Measurements from ENCODE around the gene PDE8B. TPM values are rescaled to one million over a fixed set of nuclear protein-coding genes. Genes with fewer than 3 reads are reported as not detected.

Gene PDE8B
- total and polyA plus RNA-seq, 2 experiments from 2014 or later, result 0.83 to 0.84 TPM

GRCh38 chr5:77367741-77368140 lies 157.3 kb downstream of the PDE8B start:
- no peak overlapping the region for H3K4me3 ChIP-seq
- H3K9me3 ChIP-seq (ENCODE audit: low read depth), result no peaks in the 10 kb centered on the region
- H3K27me3 ChIP-seq, result no peaks in the 10 kb centered on the region
- no peaks in the 10 kb centered on the region for H3K36me3 ChIP-seq
- H3K27ac ChIP-seq, result no peak overlapping the region
- DNase-seq (ENCODE audit: low read depth in 1 of 2, low spot score in 1 of 2), result peak in 1 of 2 donors; percentile 5
- no peaks in the 10 kb centered on the region for H3K4me1 ChIP-seq (ENCODE audit: low read depth)
- TF ChIP-seq, protein P1, sequence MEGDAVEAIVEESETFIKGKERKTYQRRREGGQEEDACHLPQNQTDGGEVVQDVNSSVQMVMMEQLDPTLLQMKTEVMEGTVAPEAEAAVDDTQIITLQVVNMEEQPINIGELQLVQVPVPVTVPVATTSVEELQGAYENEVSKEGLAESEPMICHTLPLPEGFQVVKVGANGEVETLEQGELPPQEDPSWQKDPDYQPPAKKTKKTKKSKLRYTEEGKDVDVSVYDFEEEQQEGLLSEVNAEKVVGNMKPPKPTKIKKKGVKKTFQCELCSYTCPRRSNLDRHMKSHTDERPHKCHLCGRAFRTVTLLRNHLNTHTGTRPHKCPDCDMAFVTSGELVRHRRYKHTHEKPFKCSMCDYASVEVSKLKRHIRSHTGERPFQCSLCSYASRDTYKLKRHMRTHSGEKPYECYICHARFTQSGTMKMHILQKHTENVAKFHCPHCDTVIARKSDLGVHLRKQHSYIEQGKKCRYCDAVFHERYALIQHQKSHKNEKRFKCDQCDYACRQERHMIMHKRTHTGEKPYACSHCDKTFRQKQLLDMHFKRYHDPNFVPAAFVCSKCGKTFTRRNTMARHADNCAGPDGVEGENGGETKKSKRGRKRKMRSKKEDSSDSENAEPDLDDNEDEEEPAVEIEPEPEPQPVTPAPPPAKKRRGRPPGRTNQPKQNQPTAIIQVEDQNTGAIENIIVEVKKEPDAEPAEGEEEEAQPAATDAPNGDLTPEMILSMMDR (IDR thresholded peaks at IDR 0.05; ENCODE audit: low read depth, low read length), result no peak

DNA sequence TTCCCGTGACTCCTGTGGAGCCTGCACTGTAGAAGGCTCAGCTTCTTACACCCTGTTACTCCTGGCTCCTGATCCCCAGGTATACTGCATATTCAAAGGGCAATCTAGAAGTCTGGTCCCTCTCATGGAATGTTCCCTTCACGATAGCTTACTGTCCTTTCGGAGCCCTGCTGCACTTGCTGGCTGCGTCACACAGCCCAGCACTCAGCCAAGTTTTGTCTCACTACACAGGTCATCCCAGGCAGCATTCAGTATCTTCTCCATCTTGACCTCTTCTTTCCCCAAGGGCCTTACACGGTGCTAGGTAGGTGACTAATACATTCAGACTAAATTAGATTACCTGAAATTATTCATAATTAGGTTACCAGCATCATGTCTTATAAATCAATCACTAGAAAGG lies 157.9 kb downstream of the PDE8B start:
- no peak overlapping the region for H3K4me3 ChIP-seq
- no peaks in the 10 kb centered on the region for H3K36me3 ChIP-seq
- no peak overlapping the region for H3K27ac ChIP-seq
- no peak for DNase-seq (ENCODE audit: low read depth in 1 of 2, low spot score in 1 of 2)
- TF ChIP-seq, protein P1 (IDR thresholded peaks at IDR 0.05; ENCODE audit: low read depth, low read length), result no peak
- no peaks in the 10 kb centered on the region for H3K4me1 ChIP-seq (ENCODE audit: low read depth)
- no peaks in the 10 kb centered on the region for H3K27me3 ChIP-seq
- H3K9me3 ChIP-seq (ENCODE audit: low read depth), result no peaks in the 10 kb centered on the region

- Histone ChIP-seq H3K4me3 (no peak overlapping the region), H3K4me1 (ENCODE audit: low read depth) (no peaks in the 10 kb centered on the region), H3K36me3 (no peaks in the 10 kb centered on the region), H3K9me3 (ENCODE audit: low read depth) (no peaks in the 10 kb centered on the region), H3K27me3 (no peaks in the 10 kb centered on the region), H3K27ac (no peak overlapping the region)
- TF ChIP-seq, protein P1 (IDR thresholded peaks at IDR 0.05; ENCODE audit: low read depth, low read length), result no peak
- no peak for DNase-seq (ENCODE audit: low read depth in 1 of 2, low spot score in 1 of 2)
Measured at GRCh38 chr5:77369566-77369965, 159.1 kb downstream of the PDE8B start.

- Histone ChIP-seq H3K4me3 (no peak overlapping the region), H3K27me3 (no peaks in the 10 kb centered on the region), H3K27ac (no peak overlapping the region), H3K36me3 (no peaks in the 10 kb centered on the region), H3K4me1 (ENCODE audit: low read depth) (no peaks in the 10 kb centered on the region), H3K9me3 (ENCODE audit: low read depth) (no peaks in the 10 kb centered on the region)
- TF ChIP-seq, protein P1 (IDR thresholded peaks at IDR 0.05; ENCODE audit: low read depth, low read length), result no peak
- DNase-seq (ENCODE audit: low read depth in 1 of 2, low spot score in 1 of 2), result no peak
Measured at GRCh38 chr5:77374686-77375085, 164.2 kb downstream of the PDE8B start.

GRCh38 chr5:77376609-77377300 lies 166.3 kb downstream of the PDE8B start:
- Histone ChIP-seq H3K9me3 (ENCODE audit: low read depth) (no peaks in the 10 kb centered on the region), H3K4me1 (ENCODE audit: low read depth) (no peaks in the 10 kb centered on the region), H3K27me3 (no peaks in the 10 kb centered on the region), H3K4me3 (no peak overlapping the region), H3K36me3 (no peaks in the 10 kb centered on the region), H3K27ac (no peak overlapping the region)
- no peak for DNase-seq (ENCODE audit: low read depth in 1 of 2, low spot score in 1 of 2)
- TF ChIP-seq, protein P1 (IDR thresholded peaks at IDR 0.05; ENCODE audit: low read depth, low read length), result no peak
